WTC11 (cell line): ENCODE measurements around the gene CEP57. TPM values are rescaled to one million over a fixed set of nuclear protein-coding genes. Genes with fewer than 3 reads are reported as not detected.

Experiments used
- CREB1 ChIP-seq: sonication (generic); formaldehyde crosslinking; IDR thresholded peaks from 2 replicates; pipeline ENCODE4 v1.8.0; 2023; ENCODE audit warnings: mild to moderate bottlenecking, missing genetic modification reagents
- TP53 ChIP-seq: sonication (generic); formaldehyde crosslinking; IDR thresholded peaks from 2 replicates; pipeline ENCODE4 v1.8.1; 2023; ENCODE audit warnings: mild to moderate bottlenecking, missing genetic modification reagents
- total RNA-seq: library from RNA; stranded (reverse); gene quantifications from 3 replicates; pipeline ENCODE4 v1.2.3, GENCODE V29; 2021
- TF ChIP-seq, protein P1 (sequence below): fragments of 250-450 bp; sonication (Bioruptor Pico); conservative IDR thresholded peaks from 2 replicates; pipeline ENCODE4 v1.9.0; 2021; ENCODE audit warnings: mild to moderate bottlenecking
- TF ChIP-seq, protein P2 (sequence below): sonication (generic); formaldehyde crosslinking; IDR thresholded peaks from 2 replicates; pipeline ENCODE4 v1.8.0; 2022; ENCODE audit warnings: missing genetic modification reagents

Gene CEP57
- total RNA-seq, 1 experiment from 2014 or later = 70.7 TPM

DNA sequence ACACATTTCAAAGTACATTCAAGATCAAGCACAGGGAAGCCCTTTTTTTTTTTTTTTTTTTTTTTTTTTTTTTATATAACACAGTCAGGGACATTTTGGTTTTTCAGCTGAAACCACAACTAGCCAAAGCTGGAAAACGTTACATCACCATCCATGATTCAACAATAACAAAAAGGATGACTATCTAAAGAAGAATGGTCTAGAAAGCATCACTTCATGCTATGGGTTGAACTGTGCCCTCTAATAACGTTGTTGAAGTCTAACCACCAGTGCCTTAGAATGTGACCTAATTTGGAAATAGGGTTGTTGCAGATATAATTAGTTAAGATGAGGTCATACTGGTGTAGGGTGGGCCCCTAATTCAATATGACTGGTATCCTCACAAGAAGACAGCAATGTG lies 87.0 kb downstream of the CEP57 start (continued):
- TF ChIP-seq, protein P1, sequence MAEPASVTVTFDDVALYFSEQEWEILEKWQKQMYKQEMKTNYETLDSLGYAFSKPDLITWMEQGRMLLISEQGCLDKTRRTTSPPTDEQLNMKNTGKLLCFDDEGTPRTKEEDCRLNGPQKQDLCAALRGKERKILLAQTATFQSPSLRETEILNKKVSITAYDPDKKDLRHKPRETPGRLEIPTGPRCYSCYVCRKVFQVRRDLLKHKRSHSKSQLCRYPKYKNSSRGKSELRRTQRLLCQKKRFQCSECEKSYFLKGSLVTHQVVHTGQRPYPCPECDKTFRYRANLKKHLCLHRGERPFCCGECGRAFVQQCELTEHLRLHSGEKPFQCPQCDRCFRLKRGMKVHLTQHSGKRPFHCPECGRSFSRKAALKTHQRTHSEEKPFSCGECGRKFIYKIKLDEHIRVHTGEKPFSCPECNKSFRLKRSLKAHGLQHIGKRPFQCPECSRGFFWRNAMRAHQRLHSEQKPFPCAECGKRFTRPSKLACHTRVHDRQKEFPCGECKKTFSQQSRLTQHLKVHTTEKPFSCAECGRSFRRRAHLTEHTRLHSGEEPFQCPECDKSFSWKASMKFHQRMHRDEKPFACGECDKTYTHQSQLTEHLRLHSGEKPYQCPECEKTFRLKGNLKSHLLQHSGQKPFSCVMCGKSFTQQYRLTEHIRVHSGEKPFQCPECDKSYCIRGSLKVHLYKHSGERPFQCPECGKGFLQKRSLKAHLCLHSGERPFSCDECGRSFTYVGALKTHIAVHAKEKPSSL (CRISPR knock-in tag) = no peak
- TF ChIP-seq, protein P2, sequence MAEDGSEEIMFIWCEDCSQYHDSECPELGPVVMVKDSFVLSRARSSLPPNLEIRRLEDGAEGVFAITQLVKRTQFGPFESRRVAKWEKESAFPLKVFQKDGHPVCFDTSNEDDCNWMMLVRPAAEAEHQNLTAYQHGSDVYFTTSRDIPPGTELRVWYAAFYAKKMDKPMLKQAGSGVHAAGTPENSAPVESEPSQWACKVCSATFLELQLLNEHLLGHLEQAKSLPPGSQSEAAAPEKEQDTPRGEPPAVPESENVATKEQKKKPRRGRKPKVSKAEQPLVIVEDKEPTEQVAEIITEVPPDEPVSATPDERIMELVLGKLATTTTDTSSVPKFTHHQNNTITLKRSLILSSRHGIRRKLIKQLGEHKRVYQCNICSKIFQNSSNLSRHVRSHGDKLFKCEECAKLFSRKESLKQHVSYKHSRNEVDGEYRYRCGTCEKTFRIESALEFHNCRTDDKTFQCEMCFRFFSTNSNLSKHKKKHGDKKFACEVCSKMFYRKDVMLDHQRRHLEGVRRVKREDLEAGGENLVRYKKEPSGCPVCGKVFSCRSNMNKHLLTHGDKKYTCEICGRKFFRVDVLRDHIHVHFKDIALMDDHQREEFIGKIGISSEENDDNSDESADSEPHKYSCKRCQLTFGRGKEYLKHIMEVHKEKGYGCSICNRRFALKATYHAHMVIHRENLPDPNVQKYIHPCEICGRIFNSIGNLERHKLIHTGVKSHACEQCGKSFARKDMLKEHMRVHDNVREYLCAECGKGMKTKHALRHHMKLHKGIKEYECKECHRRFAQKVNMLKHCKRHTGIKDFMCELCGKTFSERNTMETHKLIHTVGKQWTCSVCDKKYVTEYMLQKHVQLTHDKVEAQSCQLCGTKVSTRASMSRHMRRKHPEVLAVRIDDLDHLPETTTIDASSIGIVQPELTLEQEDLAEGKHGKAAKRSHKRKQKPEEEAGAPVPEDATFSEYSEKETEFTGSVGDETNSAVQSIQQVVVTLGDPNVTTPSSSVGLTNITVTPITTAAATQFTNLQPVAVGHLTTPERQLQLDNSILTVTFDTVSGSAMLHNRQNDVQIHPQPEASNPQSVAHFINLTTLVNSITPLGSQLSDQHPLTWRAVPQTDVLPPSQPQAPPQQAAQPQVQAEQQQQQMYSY (CRISPR knock-in tag) = no peak
- TF ChIP-seq CREB1 (no peak), TP53 (no peak)

Other genes starting within 250 kb of the CEP57 start
- gene FAM76B, start 716 bp upstream of the CEP57 start, total RNA-seq = 30.0 to 32.0 TPM (median 30.0 TPM) in 3 replicates
- gene MTMR2, start 133.6 kb downstream of the CEP57 start, total RNA-seq = 43.6 to 49.8 TPM (median 45.6 TPM) in 3 replicates